D721Med (cell line): ENCODE measurements around the gene CCDC12.

Experiments used
- DNase-seq: peaks from one replicate; pipeline ENCODE4 v3.0.0; 2011; ENCODE audit warnings: low spot score; ENCODE audit not compliant: insufficient read length
- FAIRE-seq: peaks from 2 replicates; lab custom pipeline; 2011; peaks lifted over from hg19 to GRCh38; lab: Jason Lieb, UNC
- CTCF ChIP-seq: IDR thresholded peaks from 2 replicates; pipeline ENCODE4 v1.5.1; 2012; ENCODE audit warnings: mild to moderate bottlenecking, control low read depth; ENCODE audit not compliant: insufficient read depth; ENCODE audit errors: missing control alignments

Gene CCDC12

GRCh38 chr3:47011371-47011770, 34.8 kb upstream of the CCDC12 start:
- DNase-seq = no peak
- no peak for FAIRE-seq
- no peak for TF ChIP-seq CTCF

- DNase-seq = no peak
These were observed 34.4 kb upstream of the CCDC12 start for GRCh38 chr3:47010910-47011309.

GRCh38 chr3:47010111-47010712, 33.7 kb upstream of the CCDC12 start:
- TF ChIP-seq CTCF = no peak
- FAIRE-seq (no peak), DNase-seq (no peak)

More at GRCh38 chr3:47010910-47011309, 34.4 kb upstream of the CCDC12 start:
- no peak for TF ChIP-seq CTCF
- no peak for FAIRE-seq

- DNase-seq (peak; percentile 99), FAIRE-seq (no peak)
- TF ChIP-seq CTCF = no peak
These were observed 32.9 kb upstream of the CCDC12 start for GRCh38 chr3:47009225-47010110.

- FAIRE-seq = no peak
- TF ChIP-seq CTCF = no peak
- DNase-seq = no peak
These were observed 32.3 kb upstream of the CCDC12 start for GRCh38 chr3:47008851-47009224.

- no peak for TF ChIP-seq CTCF
- DNase-seq (no peak), FAIRE-seq (no peak)
These were observed 31.8 kb upstream of the CCDC12 start for GRCh38 chr3:47008234-47008796.
